Ishikawa (cell line): Measurements from ENCODE around the gene GUCA2B.
A peak's percentile ranks its signal among the peaks of the same experiment; 100 is the strongest.

Source experiments
- CEBPB ChIP-seq: IDR thresholded peaks from 2 replicates; pipeline ENCODE4 v1.6.1; 2012
- CREB1 ChIP-seq: IDR thresholded peaks from 2 replicates; pipeline ENCODE4 v1.6.1; 2012; ENCODE audit warnings: low read depth
- EGR1 ChIP-seq: IDR thresholded peaks from 2 replicates; pipeline ENCODE4 v1.6.1; 2012
- EP300 ChIP-seq: IDR thresholded peaks from 2 replicates; pipeline ENCODE4 v1.6.1; 2012; ENCODE audit warnings: borderline replicate concordance
- FOXM1 ChIP-seq: IDR thresholded peaks from 2 replicates; pipeline ENCODE4 v1.6.1; 2012; ENCODE audit warnings: low read depth, borderline replicate concordance
- MAX ChIP-seq: IDR thresholded peaks from 2 replicates; pipeline ENCODE4 v1.6.1; 2012
- NFIC ChIP-seq: IDR thresholded peaks from 2 replicates; pipeline ENCODE4 v1.6.1; 2012
- RAD21 ChIP-seq: IDR thresholded peaks from 2 replicates; pipeline ENCODE4 v1.6.1; 2012; ENCODE audit warnings: low read depth
- REST ChIP-seq: IDR thresholded peaks from 2 replicates; pipeline ENCODE4 v1.6.1; 2012; ENCODE audit warnings: low read depth, mild to moderate bottlenecking
- TAF1 ChIP-seq: IDR thresholded peaks from 2 replicates; pipeline ENCODE4 v1.6.1; 2012; ENCODE audit warnings: low read depth, mild to moderate bottlenecking
- TCF12 ChIP-seq: IDR thresholded peaks from 2 replicates; pipeline ENCODE4 v1.6.1; 2012; ENCODE audit warnings: low read depth
- TEAD4 ChIP-seq: IDR thresholded peaks from 2 replicates; pipeline ENCODE4 v1.6.1; 2012
- USF1 ChIP-seq: IDR thresholded peaks from 2 replicates; pipeline ENCODE4 v1.6.1; 2012
- YY1 ChIP-seq: IDR thresholded peaks from 2 replicates; pipeline ENCODE4 v1.6.1; 2012; ENCODE audit warnings: low read depth
- ZBTB7A ChIP-seq: IDR thresholded peaks from 2 replicates; pipeline ENCODE4 v1.6.1; 2012; ENCODE audit warnings: low read depth

Gene GUCA2B

GRCh38 chr1:42176902-42177519 lies 23.8 kb downstream of the GUCA2B start:
- TF ChIP-seq TEAD4 (no peak), USF1 (no peak), RAD21 (peak; percentile 80), YY1 (no peak), MAX (no peak)

- TF ChIP-seq CEBPB = no peak
- TF ChIP-seq REST = no peak
- no peak for TF ChIP-seq TEAD4
- no peak for TF ChIP-seq EP300
- TF ChIP-seq USF1 = no peak
- TF ChIP-seq YY1 = no peak
- TF ChIP-seq MAX = no peak
- TF ChIP-seq EGR1 = no peak
- TF ChIP-seq CREB1 = no peak
- no peak for TF ChIP-seq TAF1
Observed at GRCh38 chr1:42177541-42177981, 24.4 kb downstream of the GUCA2B start.

GRCh38 chr1:42178249-42178648 lies 25.0 kb downstream of the GUCA2B start:
- TF ChIP-seq USF1 (no peak), YY1 (no peak), EP300 (no peak)

GRCh38 chr1:42179275-42179674 lies 26.1 kb downstream of the GUCA2B start:
- TF ChIP-seq TEAD4 (no peak), FOXM1 (no peak)

GRCh38 chr1:42179900-42180329 lies 26.7 kb downstream of the GUCA2B start:
- no peak for TF ChIP-seq TCF12
- TF ChIP-seq USF1 = no peak
- no peak for TF ChIP-seq FOXM1
- no peak for TF ChIP-seq TEAD4
- no peak for TF ChIP-seq TAF1
- TF ChIP-seq REST = no peak
- no peak for TF ChIP-seq ZBTB7A
- TF ChIP-seq MAX = no peak
- TF ChIP-seq NFIC = no peak
- no peak for TF ChIP-seq RAD21
- TF ChIP-seq EGR1 = no peak
- TF ChIP-seq CEBPB = no peak
- TF ChIP-seq CREB1 = no peak
- no peak for TF ChIP-seq YY1
- TF ChIP-seq EP300 = no peak

- TF ChIP-seq MAX = no peak
- no peak for TF ChIP-seq TCF12
- no peak for TF ChIP-seq RAD21
- TF ChIP-seq FOXM1 = no peak
- TF ChIP-seq USF1 = no peak
- TF ChIP-seq EGR1 = no peak
- no peak for TF ChIP-seq EP300
- TF ChIP-seq CEBPB = no peak
- no peak for TF ChIP-seq ZBTB7A
- no peak for TF ChIP-seq REST
- TF ChIP-seq NFIC = no peak
Observed at GRCh38 chr1:42181687-42182086, 28.5 kb downstream of the GUCA2B start.
